SH-SY5Y (cell line): ENCODE measurements around the gene COL27A1.

ENCODE experiments used
- GATA2 ChIP-seq: IDR thresholded peaks from 2 replicates; pipeline ENCODE4 v1.6.1; 2011; ENCODE audit warnings: mild to moderate bottlenecking, low read depth, low read length
- GATA3 ChIP-seq: IDR thresholded peaks from 2 replicates; pipeline ENCODE4 v1.6.1; 2011; ENCODE audit warnings: low read depth, mild to moderate bottlenecking, low read length, moderate library complexity

DNA sequence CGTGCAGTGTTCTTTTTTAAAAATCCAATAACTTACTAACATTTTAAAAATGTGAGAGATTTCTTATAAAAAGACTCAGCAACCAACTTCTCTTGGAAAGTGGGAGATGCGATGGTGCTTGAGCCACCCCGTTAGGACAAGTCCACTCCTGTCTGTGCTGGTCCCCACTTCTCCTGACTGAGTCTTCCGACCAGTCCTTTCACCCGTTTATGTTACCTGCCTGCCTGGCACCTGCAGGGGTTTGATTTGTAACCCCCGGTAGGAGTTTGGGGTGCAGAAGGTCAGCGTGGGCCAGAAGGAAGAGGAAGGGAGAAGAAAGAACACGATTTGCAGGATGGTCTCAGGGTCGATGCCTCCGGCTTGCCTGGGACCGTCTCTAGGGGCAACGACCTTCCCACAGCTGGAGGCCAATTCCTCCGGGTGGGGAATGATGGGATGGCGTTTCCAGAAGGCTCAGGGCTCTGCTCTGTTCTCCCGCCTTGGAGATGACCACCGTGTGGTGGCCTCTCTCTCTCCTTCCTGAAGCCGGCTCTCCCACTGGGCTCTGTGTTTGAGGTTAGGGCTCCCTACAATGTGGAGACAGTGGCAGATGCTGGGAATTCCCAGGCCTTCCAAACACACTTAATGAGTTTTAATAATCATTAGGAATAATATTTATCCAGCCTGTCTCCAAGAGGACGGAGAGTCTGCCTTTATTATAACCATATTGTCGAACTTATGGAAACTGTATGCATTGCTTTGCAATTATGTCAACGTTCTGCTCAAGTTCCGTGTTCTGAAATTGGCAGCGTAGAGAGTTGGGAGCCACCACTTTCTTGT, 14.8 kb downstream of the COL27A1 start:
- TF ChIP-seq GATA2 (no peak), GATA3 (no peak)
